NCI-H1694 treated with DMSO at 0.1 percent for 48 hours (cell line): ENCODE data around the gene UBE2E3.
"Not testable (repeated sequence)": the region's sequence is repeated elsewhere in the genome, so short reads cannot be mapped to it uniquely, and the experiment has no call there.

Experiments
- DNase-seq: peaks from one replicate; lab custom pipeline; 2025; lab: John Stamatoyannopoulos, UW

Gene UBE2E3

GRCh38 chr2:180980106-180980942 lies at the start of gene UBE2E3:
UBE2E3 (plus strand) TSS chr2:180980605; CDS start chr2:180982043, 1,438 bp downstream.
- no peak for DNase-seq

DNA sequence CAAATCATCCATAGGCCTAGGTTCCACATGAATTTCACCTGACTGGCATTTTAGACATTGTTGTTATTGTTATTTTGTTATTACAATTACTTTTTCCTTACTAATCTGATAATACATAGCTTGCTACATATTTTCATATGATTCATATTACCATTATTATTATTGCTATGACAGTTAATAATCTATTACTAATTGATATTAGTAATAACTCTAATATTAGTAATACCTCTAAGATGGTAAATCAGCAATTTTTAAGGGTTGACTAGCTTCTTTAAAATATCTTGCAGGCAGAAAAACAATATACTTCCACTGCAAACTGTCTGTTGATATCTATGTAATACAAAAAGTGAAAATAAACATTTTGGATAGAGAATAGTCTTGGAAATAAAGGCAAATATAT lies 48.6 kb upstream of the UBE2E3 start:
- DNase-seq: no peak

- DNase-seq: no peak
Observed at GRCh38 chr2:180933332-180933731, 47.1 kb upstream of the UBE2E3 start.

DNA sequence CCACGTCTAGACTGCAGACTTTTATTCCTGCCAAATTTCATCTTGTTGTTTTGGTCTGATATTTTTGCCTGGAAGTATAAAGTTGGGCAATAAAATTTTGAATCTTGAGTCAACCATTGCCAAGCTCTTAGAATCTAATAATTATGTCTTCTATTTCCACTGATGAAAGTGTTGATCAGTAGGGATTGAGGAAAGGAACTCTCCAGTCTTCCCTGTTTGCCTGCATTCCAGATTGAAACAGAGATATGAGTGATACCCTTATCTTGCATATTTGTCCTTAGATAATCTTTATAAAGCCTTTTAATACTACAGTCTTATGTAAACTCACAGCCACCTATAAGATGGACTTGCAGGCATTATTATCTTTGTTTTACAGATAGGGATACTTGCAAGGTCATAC lies 45.5 kb upstream of the UBE2E3 start:
- no peak for DNase-seq

DNA sequence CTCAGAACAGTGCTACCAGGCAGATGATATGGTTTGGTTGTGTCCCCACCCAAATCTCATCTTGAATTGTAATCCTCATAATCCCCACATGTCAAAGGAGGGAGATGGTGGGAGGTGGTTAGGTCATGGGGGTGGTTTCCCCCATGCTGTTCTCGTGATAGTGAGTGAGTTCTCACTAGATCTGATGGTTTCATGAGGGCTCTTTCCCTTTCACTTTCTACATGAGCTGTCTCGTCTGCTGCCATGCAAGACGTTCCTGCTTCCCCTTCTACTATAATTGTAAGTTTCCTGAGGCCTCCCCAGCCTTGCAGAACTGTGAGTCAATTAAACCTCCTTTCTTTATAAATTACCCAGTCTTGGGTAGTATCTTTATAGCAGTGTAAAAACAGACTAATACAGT lies 42.9 kb upstream of the UBE2E3 start:
- not testable (repeated sequence) for DNase-seq

GRCh38 chr2:180938451-180938850 lies 42.0 kb upstream of the UBE2E3 start:
- no peak for DNase-seq

- no peak for DNase-seq
Observed at GRCh38 chr2:180943275-180943674, 37.1 kb upstream of the UBE2E3 start.

- no peak for DNase-seq
Observed at GRCh38 chr2:180944372-180944771, 36.0 kb upstream of the UBE2E3 start.

DNA sequence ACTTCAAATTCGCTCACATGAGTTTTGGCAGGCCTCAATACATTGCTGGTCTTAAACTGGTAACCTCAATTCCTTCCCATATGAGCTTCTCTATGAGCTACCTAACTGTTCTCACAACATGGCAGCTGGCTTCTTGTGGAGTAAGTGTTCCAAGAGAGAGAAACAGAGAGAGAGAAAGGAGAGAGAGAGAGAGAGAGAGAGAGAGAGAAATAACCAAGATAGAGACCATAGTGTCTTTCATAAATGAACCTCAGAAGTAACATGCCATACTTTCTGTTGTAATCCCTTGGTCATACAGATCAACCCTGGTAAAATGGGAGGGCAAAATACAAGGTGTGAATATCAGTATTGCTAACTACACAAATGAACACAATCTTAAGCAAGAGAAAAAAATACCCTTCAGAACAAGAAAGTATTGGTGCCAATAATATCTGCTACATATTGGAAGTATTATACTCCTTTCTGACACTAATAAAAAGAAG lies 33.2 kb upstream of the UBE2E3 start:
- no peak for DNase-seq

GRCh38 chr2:180949896-180950295 lies 30.5 kb upstream of the UBE2E3 start:
- DNase-seq: no peak

GRCh38 chr2:180952082-180952481 lies 28.3 kb upstream of the UBE2E3 start:
- DNase-seq: no peak

DNA sequence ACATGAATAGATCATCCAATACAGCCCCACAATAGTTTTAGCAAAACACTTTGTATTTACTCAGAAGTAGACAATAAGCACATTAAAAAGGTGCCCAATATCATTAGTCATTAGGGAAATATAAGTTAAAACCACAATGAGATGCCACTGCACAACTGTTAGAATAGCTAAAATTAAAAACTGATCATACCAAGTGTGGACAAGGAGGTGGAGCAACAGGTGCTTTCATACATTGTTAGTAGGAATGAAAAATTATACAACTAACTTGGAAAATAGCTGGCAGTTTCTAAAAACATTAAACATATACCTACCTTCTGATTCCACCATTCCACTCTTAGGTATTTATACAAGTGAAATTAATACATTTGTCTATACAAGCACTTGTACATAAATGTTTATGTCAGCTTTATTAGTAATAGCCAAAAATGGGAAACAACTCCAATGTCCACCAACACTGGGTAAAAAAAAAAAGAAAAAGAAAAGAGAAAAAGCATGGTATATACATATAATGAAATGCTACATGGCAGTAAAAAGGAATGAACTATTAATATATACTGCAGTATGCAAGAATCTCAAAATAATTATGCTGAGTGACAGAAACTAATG lies 27.6 kb upstream of the UBE2E3 start:
- DNase-seq: no peak

DNA sequence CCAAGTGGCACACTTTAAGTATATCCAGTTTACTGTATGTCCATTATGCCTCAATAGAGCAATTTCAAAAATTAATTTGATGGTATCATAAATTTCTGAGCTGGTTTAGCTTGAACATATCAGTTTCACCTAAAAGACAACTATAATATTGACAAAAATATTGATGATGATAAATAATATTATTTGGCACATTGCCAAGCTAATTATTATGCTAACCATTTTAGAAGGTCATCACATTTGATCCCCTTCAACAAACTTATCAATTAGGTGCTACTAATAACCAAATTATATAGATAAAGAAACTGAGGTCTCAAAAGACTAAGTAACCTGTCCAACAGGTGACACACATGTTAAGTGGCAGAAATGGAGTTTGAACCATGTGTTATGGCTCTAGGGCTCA lies 26.9 kb upstream of the UBE2E3 start:
- no peak for DNase-seq

- DNase-seq: no peak
Observed at GRCh38 chr2:180955101-180955500, 25.3 kb upstream of the UBE2E3 start.

GRCh38 chr2:180959787-180960186 lies 20.6 kb upstream of the UBE2E3 start:
- no peak for DNase-seq

- no peak for DNase-seq
Observed at GRCh38 chr2:180960982-180961381, 19.4 kb upstream of the UBE2E3 start.

DNA sequence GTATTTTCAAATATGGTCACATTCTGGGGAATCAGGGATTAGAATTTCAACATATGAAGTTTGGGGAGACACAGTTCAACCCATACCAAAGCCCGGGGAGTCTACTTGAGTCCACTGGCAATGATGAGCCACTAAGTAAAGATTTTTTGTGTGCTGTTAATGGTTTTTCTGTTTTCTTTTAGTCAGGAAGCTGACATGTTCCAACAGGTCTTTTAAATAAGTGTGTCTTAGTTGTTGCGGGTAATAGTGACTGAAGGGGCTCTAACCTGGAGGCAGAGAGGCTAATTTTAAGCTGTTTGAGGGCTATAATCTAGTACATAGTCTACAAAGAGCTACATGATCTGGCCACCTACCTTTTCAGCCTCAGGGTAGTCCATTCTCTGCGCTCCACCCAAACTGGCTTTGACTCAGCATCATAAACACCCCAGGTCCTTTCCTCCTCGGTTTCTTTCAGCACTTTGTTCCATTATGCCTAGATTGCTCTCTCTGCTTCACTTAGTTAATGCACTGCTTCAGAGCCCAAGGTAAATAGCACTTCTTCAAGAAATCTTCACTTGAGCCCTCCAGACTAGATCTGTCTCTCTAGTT lies 17.6 kb upstream of the UBE2E3 start:
- no peak for DNase-seq

DNA sequence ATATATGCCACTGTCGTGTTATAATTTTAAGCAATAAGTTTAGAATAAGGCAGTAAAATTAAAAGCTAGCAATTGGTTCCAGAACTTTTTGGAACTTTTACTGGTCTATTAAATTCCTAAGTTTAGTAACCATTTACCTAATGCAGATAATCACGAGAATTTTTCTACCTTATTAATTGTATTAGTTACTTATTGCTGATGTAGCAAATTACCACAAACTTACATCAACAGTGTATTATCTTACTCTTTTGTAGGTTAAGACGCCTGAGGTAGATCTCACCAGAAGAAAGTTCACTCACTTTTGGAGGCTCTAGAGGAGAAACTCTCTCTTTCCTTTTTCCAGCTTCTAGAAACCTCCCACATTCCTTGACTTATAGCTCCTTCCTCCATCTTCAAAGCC lies 14.0 kb upstream of the UBE2E3 start:
- DNase-seq: no peak

DNA sequence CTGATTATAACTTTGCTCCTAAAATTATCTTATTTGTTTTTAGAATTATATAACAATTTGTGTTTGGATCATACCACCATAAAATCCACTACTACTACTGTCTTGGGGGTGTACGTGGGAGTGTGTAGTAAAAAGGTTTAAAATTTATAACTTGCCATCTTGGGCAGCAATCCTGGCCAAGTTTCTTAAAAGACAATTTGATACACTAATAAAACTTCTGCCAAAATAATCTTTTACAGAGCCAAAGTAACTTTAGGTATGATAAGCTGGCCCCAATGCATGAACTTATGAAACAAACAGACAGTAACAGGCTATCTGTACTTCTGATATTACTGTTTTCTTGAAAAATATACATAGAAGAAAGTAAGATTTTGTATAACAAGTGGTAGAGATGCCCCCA lies 11.3 kb upstream of the UBE2E3 start:
- no peak for DNase-seq

DNA sequence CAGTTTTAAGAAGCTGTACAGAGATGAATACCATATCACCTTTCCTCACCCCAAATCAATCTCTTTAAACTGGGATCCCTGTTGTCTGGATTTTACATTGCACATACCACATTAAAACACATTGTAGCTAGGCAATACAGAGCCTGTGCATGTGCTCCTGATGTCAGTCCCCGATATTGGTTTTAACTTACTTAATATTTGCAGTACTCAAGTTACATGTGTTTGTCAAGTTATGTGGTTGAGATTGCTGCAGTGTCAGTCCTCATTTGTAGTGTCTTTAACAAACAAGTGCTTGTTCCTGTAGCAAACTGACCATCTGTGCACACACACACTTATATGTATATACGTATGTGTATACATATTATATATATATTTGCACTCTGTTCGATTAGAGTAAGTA lies 10.4 kb upstream of the UBE2E3 start:
- DNase-seq: no peak

DNA sequence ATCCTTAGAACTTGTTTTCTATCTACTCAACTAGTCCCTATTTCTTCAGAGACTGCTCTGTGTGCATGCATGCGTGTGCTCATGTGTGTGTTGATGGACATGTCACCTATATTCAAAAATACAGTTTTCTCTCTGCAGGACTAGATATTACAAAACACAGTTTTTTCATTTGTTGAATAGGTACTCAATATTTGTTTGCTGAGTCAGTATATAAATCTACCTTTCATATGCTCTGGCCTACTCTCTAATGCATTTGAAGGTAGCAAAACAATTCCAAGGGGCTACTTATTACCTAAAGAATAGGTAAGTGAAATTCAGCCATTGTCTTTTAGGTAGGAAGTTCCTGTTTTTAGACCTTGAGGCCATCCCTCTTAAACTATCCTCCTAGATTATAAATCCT lies 8.6 kb upstream of the UBE2E3 start:
- DNase-seq: no peak

GRCh38 chr2:180975585-180975984 lies 4.8 kb upstream of the UBE2E3 start:
- no peak for DNase-seq
